Endothelial cell of umbilical vein (primary cell): ENCODE measurements around the gene EPS15.

Source experiments
- CTCF ChIP-seq, 2 donors: IDR thresholded peaks; 1 replicate in 1 of 2; 2 replicates in 1 of 2; pipeline ENCODE4 v1.5.1; 2011; ENCODE audit warnings: low read length in 2 of 2, mild to moderate bottlenecking in 2 of 2, moderate library complexity in 2 of 2, control low read depth in 1 of 2, inconsistent platforms in 1 of 2, low read depth in 1 of 2; ENCODE audit not compliant: insufficient read depth in 1 of 2; ENCODE audit errors: extremely low read depth in 1 of 2
- EZH2 ChIP-seq: IDR thresholded peaks from 2 replicates; pipeline ENCODE4 v1.6.1; 2012; ENCODE audit warnings: borderline replicate concordance, low read depth, mild to moderate bottlenecking, moderate library complexity, low read length, inconsistent platforms; ENCODE audit not compliant: severe bottlenecking
- GATA2 ChIP-seq: IDR thresholded peaks from 2 replicates; pipeline ENCODE4 v1.7.0; 2011; ENCODE audit warnings: low read depth, mild to moderate bottlenecking, moderate library complexity, mixed read lengths, low read length; ENCODE audit not compliant: insufficient read length, insufficient read depth
- JUN ChIP-seq: IDR thresholded peaks from 2 replicates; pipeline ENCODE4 v1.6.1; 2011; ENCODE audit warnings: borderline replicate concordance, low read depth; ENCODE audit not compliant: insufficient read length, insufficient read depth
- POLR2A ChIP-seq: IDR thresholded peaks from 2 replicates; pipeline ENCODE4 v1.6.1; 2012; ENCODE audit warnings: low read depth, mild to moderate bottlenecking, control low read depth, low read length
- POLR2AphosphoS5 ChIP-seq: IDR thresholded peaks from 2 replicates; pipeline ENCODE4 v1.6.1; 2012; ENCODE audit warnings: low read depth, mild to moderate bottlenecking, control low read depth, low read length, moderate library complexity; ENCODE audit not compliant: insufficient read depth

GRCh38 chr1:51329443-51330325 lies 189.4 kb downstream of the EPS15 start:
- no peak for TF ChIP-seq CTCF (IDR thresholded peaks at IDR 0.05; ENCODE audit: extremely low read depth in 1 of 2, insufficient read depth in 1 of 2, low read depth in 1 of 2, low read length in 2 of 2)
- TF ChIP-seq EZH2: no peak
- TF ChIP-seq POLR2A: no peak
- no peak for TF ChIP-seq POLR2AphosphoS5
- no peak for TF ChIP-seq JUN
- no peak for TF ChIP-seq GATA2
